Mesenchymal stem cell (in vitro differentiated cells and primary cell): ENCODE measurements around the gene FLT1.

ENCODE experiments used
- DNase-seq: peaks from one replicate; pipeline ENCODE4 v3.0.0-alpha.2; 2013
- H2AFZ ChIP-seq: one replicate; pipeline ENCODE4 v1.6.1; 2013; ENCODE audit warnings: low read depth, mild to moderate bottlenecking, control low read depth, inconsistent platforms, low read length, moderate library complexity
- H2AK5ac ChIP-seq: 2 replicates; pipeline ENCODE4 v1.6.1; 2013; ENCODE audit warnings: low read length, moderate library complexity, mild to moderate bottlenecking, inconsistent platforms; ENCODE audit not compliant: severe bottlenecking
- H2BK120ac ChIP-seq: one replicate; pipeline ENCODE4 v1.6.1; 2013; ENCODE audit warnings: low read depth, mild to moderate bottlenecking, inconsistent platforms, low read length, moderate library complexity
- H2BK12ac ChIP-seq, 2 experiments: one replicate each; pipeline ENCODE4 v1.6.1; 2013; ENCODE audit warnings: inconsistent platforms in 2 of 2, low read length in 2 of 2, mild to moderate bottlenecking in 2 of 2, moderate library complexity in 2 of 2, control low read depth in 1 of 2
- H2BK15ac ChIP-seq: one replicate; pipeline ENCODE4 v1.6.1; 2013; ENCODE audit warnings: mild to moderate bottlenecking, low read depth, inconsistent platforms; ENCODE audit not compliant: poor library complexity, severe bottlenecking
- H2BK5ac ChIP-seq: 2 replicates; pipeline ENCODE4 v1.6.1; 2013; ENCODE audit warnings: low read depth, mild to moderate bottlenecking, low read length, control low read depth, inconsistent platforms; ENCODE audit not compliant: poor library complexity, severe bottlenecking
- H3K14ac ChIP-seq, 2 experiments: one replicate each; pipeline ENCODE4 v1.6.1; 2013; ENCODE audit warnings: inconsistent platforms in 2 of 2, low read length in 2 of 2, control low read depth in 1 of 2, mild to moderate bottlenecking in 1 of 2, moderate library complexity in 1 of 2
- H3K18ac ChIP-seq, 2 experiments: one replicate each; pipeline ENCODE4 v1.6.1; 2013; ENCODE audit warnings: inconsistent platforms in 2 of 2, low read length in 2 of 2, control low read depth in 1 of 2, low read depth in 1 of 2, mild to moderate bottlenecking in 1 of 2
- H3K23ac ChIP-seq, 2 experiments: one replicate each; pipeline ENCODE4 v1.6.1; 2013; ENCODE audit warnings: inconsistent platforms in 2 of 2, low read length in 2 of 2, mild to moderate bottlenecking in 2 of 2, moderate library complexity in 2 of 2, control low read depth in 1 of 2
- H3K27ac ChIP-seq: 2 replicates; pipeline ENCODE4 v1.5.1; 2013; ENCODE audit warnings: mild to moderate bottlenecking, moderate library complexity, low read length, control low read depth, inconsistent platforms; ENCODE audit not compliant: poor library complexity, severe bottlenecking
- H3K27me3 ChIP-seq, 2 experiments: 2 replicates each; pipeline versions ENCODE4 v1.6.1 to v1.7.0; 2013; ENCODE audit warnings: low read length in 2 of 2, mild to moderate bottlenecking in 2 of 2, moderate library complexity in 2 of 2, control low read depth in 1 of 2, inconsistent platforms in 1 of 2; ENCODE audit not compliant: control insufficient read depth in 1 of 2, insufficient read depth in 1 of 2
- H3K36me3 ChIP-seq, 2 experiments: 2 replicates each; pipeline versions ENCODE4 v1.6.1 to v1.7.0; 2013; ENCODE audit warnings: low read length in 2 of 2, control low read depth in 1 of 2, inconsistent platforms in 1 of 2, low read depth in 1 of 2, mild to moderate bottlenecking in 1 of 2; ENCODE audit not compliant: insufficient read depth in 2 of 2, control insufficient read depth in 1 of 2
- H3K4ac ChIP-seq, 2 experiments: one replicate each; pipeline ENCODE4 v1.6.1; 2013; ENCODE audit warnings: inconsistent platforms in 2 of 2, low read length in 2 of 2, mild to moderate bottlenecking in 2 of 2, moderate library complexity in 2 of 2, control low read depth in 1 of 2, low read depth in 1 of 2
- H3K4me1 ChIP-seq: 2 replicates; pipeline ENCODE4 v1.6.1; 2013; ENCODE audit warnings: low read depth, low read length, control low read depth; ENCODE audit not compliant: control insufficient read depth, insufficient read depth
- H3K4me2 ChIP-seq: 2 replicates; pipeline ENCODE4 v1.6.1; 2013; ENCODE audit warnings: low read length, mild to moderate bottlenecking, inconsistent platforms; ENCODE audit not compliant: poor library complexity, severe bottlenecking
- H3K4me3 ChIP-seq, 2 experiments: 2 replicates each; pipeline versions ENCODE4 v1.5.1 to v1.7.0; 2013; ENCODE audit warnings: low read length in 2 of 2, mild to moderate bottlenecking in 2 of 2, control low read depth in 1 of 2, low read depth in 1 of 2; ENCODE audit not compliant: insufficient read depth in 1 of 2
- H3K79me1 ChIP-seq: replicated peaks from 2 replicates; pipeline ENCODE4 v1.6.1; 2013; ENCODE audit warnings: mild to moderate bottlenecking, control low read depth, low read length, inconsistent platforms; ENCODE audit not compliant: poor library complexity, severe bottlenecking
- H3K9ac ChIP-seq: 2 replicates; pipeline ENCODE4 v1.7.0; 2013; ENCODE audit warnings: mild to moderate bottlenecking, low read length, moderate library complexity
- H3K9me3 ChIP-seq: 2 replicates; pipeline ENCODE4 v1.7.0; 2013; ENCODE audit warnings: mild to moderate bottlenecking, low read length; ENCODE audit not compliant: control insufficient read depth
- H4K8ac ChIP-seq: one replicate; pipeline ENCODE4 v1.6.1; 2013; ENCODE audit warnings: inconsistent platforms, mild to moderate bottlenecking, low read length, moderate library complexity
- H4K91ac ChIP-seq: one replicate; pipeline ENCODE4 v1.6.1; 2013; ENCODE audit warnings: mild to moderate bottlenecking, low read length, inconsistent platforms
- WGBS: methylation state at CpG from one replicate; pipeline ENCODE4 v1.1.7; 2013; ENCODE audit warnings: mixed read lengths; 5-methylcytosine and 5-hydroxymethylcytosine counted together

FLT1 gene

GRCh38 chr13:28537171-28537570 is 42.2 kb upstream of the FLT1 start:
- WGBS = 71% methylated on average over 2 of the region's 3 CpGs
- H3K27ac ChIP-seq = no peak overlapping the region
- H3K4me3 ChIP-seq = no peak overlapping the region
- no peak overlapping the region for H2BK120ac ChIP-seq
- H3K79me1 ChIP-seq = no peaks in the 10 kb centered on the region
- H3K36me3 ChIP-seq = no peaks in the 10 kb centered on the region
- H4K91ac ChIP-seq = no peak overlapping the region
- no peak overlapping the region for H3K14ac ChIP-seq
- no peak overlapping the region for H2BK5ac ChIP-seq
- H3K4ac ChIP-seq = no peak overlapping the region
- DNase-seq = no peak
- no peak overlapping the region for H2AFZ ChIP-seq
- H3K27me3 ChIP-seq = peaks cover 37 to 39% of the 10 kb centered on the region in 2 experiments
- no peak overlapping the region for H2AK5ac ChIP-seq
- H3K18ac ChIP-seq = no peak overlapping the region
- H2BK15ac ChIP-seq = no peak overlapping the region
- no peaks in the 10 kb centered on the region for H3K9me3 ChIP-seq
- H2BK12ac ChIP-seq = no peak overlapping the region
- no peak overlapping the region for H3K4me2 ChIP-seq
- H3K9ac ChIP-seq = no peak overlapping the region
- peaks cover 9% of the 10 kb centered on the region for H3K4me1 ChIP-seq
- no peak overlapping the region for H3K23ac ChIP-seq
- H4K8ac ChIP-seq = no peak overlapping the region

GRCh38 chr13:28536371-28536770 is 41.4 kb upstream of the FLT1 start:
- H3K4me3 ChIP-seq = no peak overlapping the region
- no peak overlapping the region for H3K27ac ChIP-seq
- no peak overlapping the region for H3K23ac ChIP-seq
- no peak for DNase-seq
- H3K4me2 ChIP-seq = no peak overlapping the region
- H2BK5ac ChIP-seq = no peak overlapping the region
- H3K4ac ChIP-seq = no peak overlapping the region
- H3K27me3 ChIP-seq = peaks cover 41 to 45% of the 10 kb centered on the region in 2 experiments
- no peak overlapping the region for H2BK120ac ChIP-seq
- H2BK12ac ChIP-seq = no peak overlapping the region
- H4K91ac ChIP-seq = no peak overlapping the region
- H3K9me3 ChIP-seq = no peaks in the 10 kb centered on the region
- no peak overlapping the region for H4K8ac ChIP-seq
- no peak overlapping the region for H3K14ac ChIP-seq
- WGBS = 93% methylated on average over 3 of the region's 3 CpGs
- no peak overlapping the region for H3K18ac ChIP-seq
- H2AFZ ChIP-seq = no peak overlapping the region
- H3K4me1 ChIP-seq = peaks cover 15% of the 10 kb centered on the region
- H3K36me3 ChIP-seq = no peaks in the 10 kb centered on the region
- H2BK15ac ChIP-seq = no peak overlapping the region
- H2AK5ac ChIP-seq = no peak overlapping the region
- H3K9ac ChIP-seq = no peak overlapping the region
- H3K79me1 ChIP-seq = no peaks in the 10 kb centered on the region

- WGBS = no CpG with 5 or more reads among the region's 2 CpGs
- Histone ChIP-seq H3K23ac (no peak overlapping the region), H2AFZ (no peak overlapping the region)
These were observed 40.8 kb upstream of the FLT1 start for GRCh38 chr13:28535734-28536133.

GRCh38 chr13:28534801-28535200 is 39.9 kb upstream of the FLT1 start:
- Histone ChIP-seq H3K9me3 (no peaks in the 10 kb centered on the region), H3K14ac (no peak overlapping the region), H3K4ac (no peak overlapping the region), H2BK15ac (no peak overlapping the region), H2BK12ac (no peak overlapping the region), H3K4me3 (no peak overlapping the region), H2AFZ (no peak overlapping the region), H3K4me2 (no peak overlapping the region), H3K27ac (no peak overlapping the region), H3K23ac (no peak overlapping the region), H2BK5ac (no peak overlapping the region), H2BK120ac (no peak overlapping the region), H4K8ac (no peak overlapping the region), H3K36me3 (no peaks in the 10 kb centered on the region), H3K79me1 (no peaks in the 10 kb centered on the region), H3K4me1 (peaks cover 22% of the 10 kb centered on the region), H3K9ac (no peak overlapping the region), H4K91ac (no peak overlapping the region), H3K18ac (no peak overlapping the region), H2AK5ac (no peak overlapping the region), H3K27me3 (peaks cover 55 to 61% of the 10 kb centered on the region in 2 experiments)
- 96% methylated on average over 5 of the region's 5 CpGs for WGBS
- no peak for DNase-seq

More at GRCh38 chr13:28535734-28536133, 40.8 kb upstream of the FLT1 start:
- Histone ChIP-seq H3K4me2 (no peak overlapping the region), H4K8ac (no peak overlapping the region), H4K91ac (no peak overlapping the region), H2BK12ac (no peak overlapping the region), H3K9me3 (no peaks in the 10 kb centered on the region), H3K36me3 (no peaks in the 10 kb centered on the region), H3K4me3 (no peak overlapping the region), H3K79me1 (no peaks in the 10 kb centered on the region), H2BK120ac (no peak overlapping the region), H2AK5ac (no peak overlapping the region), H3K4me1 (peaks cover 22% of the 10 kb centered on the region), H3K27me3 (peaks cover 46 to 52% of the 10 kb centered on the region in 2 experiments), H3K14ac (no peak overlapping the region), H3K18ac (no peak overlapping the region), H3K4ac (no peak overlapping the region), H2BK15ac (no peak overlapping the region), H3K27ac (no peak overlapping the region), H3K9ac (no peak overlapping the region), H2BK5ac (no peak overlapping the region)
- DNase-seq = no peak
